Stomach (tissue), 4 donors: ENCODE measurements around the gene CDC6.

ENCODE experiments used
- CTCF ChIP-seq, 7 experiments: fragments of 450-650 bp in 4 of 7; fragments of 200-600 bp in 3 of 7; sonication (generic) in 3 of 7; IDR thresholded peaks; one replicate each; pipeline ENCODE4 v1.5.1; 2016 to 2019; ENCODE audit warnings: antibody characterized with exemption in 7 of 7, control low read depth in 2 of 7, mild to moderate bottlenecking in 1 of 7
- EP300 ChIP-seq: sonication (generic); formaldehyde crosslinking; IDR thresholded peaks from one replicate; pipeline ENCODE4 v1.6.1; 2017; ENCODE audit warnings: antibody characterized with exemption
- POLR2A ChIP-seq, 4 donors: fragments of 450-650 bp; IDR thresholded peaks; one replicate each; pipeline ENCODE4 v1.6.1; 2016; ENCODE audit warnings: antibody characterized with exemption in 4 of 4, control low read depth in 2 of 4, mild to moderate bottlenecking in 1 of 4, moderate library complexity in 1 of 4
- POLR2AphosphoS5 ChIP-seq, 3 donors: sonication (generic); formaldehyde crosslinking; IDR thresholded peaks; one replicate each; pipeline ENCODE4 v1.6.1; 2016; ENCODE audit warnings: antibody characterized with exemption in 3 of 3

GRCh38 chr17:40310882-40311391 is 23.3 kb downstream of the CDC6 start:
- TF ChIP-seq CTCF (IDR thresholded peaks at IDR 0.05) (no peak), POLR2AphosphoS5 (IDR thresholded peaks at IDR 0.05) (no peak), POLR2A (IDR thresholded peaks at IDR 0.05) (no peak), EP300 (no peak)
